Sigmoid colon (tissue), 7 donors: ENCODE results near the gene APBB2. TPM values are rescaled to one million over a fixed set of nuclear protein-coding genes. Genes with fewer than 3 reads are reported as not detected.

ENCODE experiments used
- DNase-seq: peaks from one replicate; pipeline ENCODE4 v3.0.0-alpha.2; 2019
- H3K27ac ChIP-seq, 4 donors: fragments of 200-600 bp; sonication (generic); one replicate each; pipeline ENCODE4 v1.5.1; 2016 to 2019; ENCODE audit warnings: mild to moderate bottlenecking in 1 of 4
- H3K27me3 ChIP-seq, 3 donors: fragments of 200-600 bp; sonication (generic); one replicate each; pipeline ENCODE4 v1.5.1; 2019; ENCODE audit warnings: mild to moderate bottlenecking in 1 of 3
- H3K36me3 ChIP-seq, 4 donors: fragments of 200-600 bp; sonication (generic); one replicate each; pipeline ENCODE4 v1.5.1; 2016 to 2019
- H3K4me1 ChIP-seq, 4 donors: fragments of 200-600 bp; sonication (generic); one replicate each; pipeline ENCODE4 v1.5.1; 2017 to 2019
- H3K4me3 ChIP-seq, 4 donors: fragments of 200-600 bp; sonication (generic); one replicate each; pipeline ENCODE4 v1.5.1; 2017 to 2019; ENCODE audit warnings: mild to moderate bottlenecking in 2 of 4, moderate library complexity in 1 of 4
- H3K9me3 ChIP-seq, 4 donors: fragments of 200-600 bp in 3 of 4; sonication (generic) in 3 of 4; one replicate each; pipeline versions ENCODE4 v1.5.1 to v1.6.1; 2013 to 2019
- CTCF ChIP-seq, 4 experiments: fragments of 450-650 bp in 3 of 4; fragments of 200-600 bp in 1 of 4; IDR thresholded peaks; one replicate each; pipeline ENCODE4 v1.5.1; 2016 to 2019; ENCODE audit warnings: antibody characterized with exemption in 4 of 4, mild to moderate bottlenecking in 3 of 4, moderate library complexity in 2 of 4
- EP300 ChIP-seq, 4 donors: sonication (generic); formaldehyde crosslinking; IDR thresholded peaks; one replicate each; pipeline ENCODE4 v1.6.1; 2017; ENCODE audit warnings: antibody characterized with exemption in 4 of 4
- POLR2A ChIP-seq, 2 donors: fragments of 450-650 bp; IDR thresholded peaks; one replicate each; pipeline ENCODE4 v1.6.1; 2016; ENCODE audit warnings: antibody characterized with exemption in 2 of 2, mild to moderate bottlenecking in 2 of 2, moderate library complexity in 2 of 2
- POLR2AphosphoS5 ChIP-seq, 4 donors: sonication (generic); formaldehyde crosslinking; IDR thresholded peaks; one replicate each; pipeline ENCODE4 v1.6.1; 2017; ENCODE audit warnings: antibody characterized with exemption in 4 of 4
- WGBS, 2 donors: extraction: QIAGEN DNeasy Blood & Tissue Kit; methylation state at CpG; one replicate each; pipeline ENCODE4 v1.1.7; 2013; 5-methylcytosine and 5-hydroxymethylcytosine counted together
- intact Hi-C: fragments of 100-400 bp; cut with DNase I; formaldehyde crosslinking; loops from one replicate; pipeline ENCODE4 v1.15.1; 2023
- polyA plus RNA-seq, 3 donors: library from polyadenylated mRNA; stranded (reverse); fragments of 200-250 nt; gene quantifications; one replicate each; pipeline ENCODE4 v1.2.3, GENCODE V29; 2013
- total RNA-seq, 4 donors: library from RNA; depleted of rRNA; stranded (reverse); fragments of >200 nt; gene quantifications; one replicate each; pipeline ENCODE4 v1.1.0, GENCODE V29; 2016
- donor health status: healthy with polysubstance abuse.
- donor health status: Bipolar disorder and iron deficiency.
- donor health status: healthy.

APBB2 gene
- total and polyA plus RNA-seq, 7 donors, result 7.8 to 108 (median 69.1) TPM

- WGBS, 2 donors, result 27 to 82% methylated on average over 4 of the region's 4 CpGs
- no peaks in the 10 kb centered on the region for H3K36me3 ChIP-seq
These were observed 31.3 kb downstream of the APBB2 start for GRCh38 chr4:41183021-41183553.

GRCh38 chr4:41181037-41181436 lies 33.3 kb downstream of the APBB2 start:
- TF ChIP-seq POLR2A (IDR thresholded peaks at IDR 0.05) (no peak), EP300 (IDR thresholded peaks at IDR 0.05) (no peak), CTCF (IDR thresholded peaks at IDR 0.05) (no peak), POLR2AphosphoS5 (IDR thresholded peaks at IDR 0.05) (no peak)
- H3K36me3 ChIP-seq, result no peaks in the 10 kb centered on the region
- H3K27ac ChIP-seq, result no peak overlapping the region
- peaks cover 0 to 57% (median 41%) of the 10 kb centered on the region in 4 donors for H3K4me1 ChIP-seq
- no peaks in the 10 kb centered on the region for H3K9me3 ChIP-seq
- DNase-seq, result no peak
- H3K4me3 ChIP-seq, result no peak overlapping the region
- intact Hi-C loops, result no loop called here
- WGBS, 2 donors, result 94 to 95% methylated on average over 6 of the region's 6 CpGs
- H3K27me3 ChIP-seq, result no peaks in the 10 kb centered on the region

More at GRCh38 chr4:41183021-41183553, 31.3 kb downstream of the APBB2 start:
- Histone ChIP-seq H3K27me3 (no peaks in the 10 kb centered on the region), H3K4me3 (no peak overlapping the region), H3K4me1 (peaks cover 0 to 57% (median 30%) of the 10 kb centered on the region in 4 donors), H3K9me3 (no peaks in the 10 kb centered on the region), H3K27ac (no peak overlapping the region)
- no peak for DNase-seq
- no peak for TF ChIP-seq EP300 (IDR thresholded peaks at IDR 0.05)
- TF ChIP-seq POLR2A (IDR thresholded peaks at IDR 0.05), result no peak
- TF ChIP-seq CTCF (IDR thresholded peaks at IDR 0.05), result no peak
- TF ChIP-seq POLR2AphosphoS5 (IDR thresholded peaks at IDR 0.05), result no peak
- intact Hi-C loops, result no loop called here

DNA sequence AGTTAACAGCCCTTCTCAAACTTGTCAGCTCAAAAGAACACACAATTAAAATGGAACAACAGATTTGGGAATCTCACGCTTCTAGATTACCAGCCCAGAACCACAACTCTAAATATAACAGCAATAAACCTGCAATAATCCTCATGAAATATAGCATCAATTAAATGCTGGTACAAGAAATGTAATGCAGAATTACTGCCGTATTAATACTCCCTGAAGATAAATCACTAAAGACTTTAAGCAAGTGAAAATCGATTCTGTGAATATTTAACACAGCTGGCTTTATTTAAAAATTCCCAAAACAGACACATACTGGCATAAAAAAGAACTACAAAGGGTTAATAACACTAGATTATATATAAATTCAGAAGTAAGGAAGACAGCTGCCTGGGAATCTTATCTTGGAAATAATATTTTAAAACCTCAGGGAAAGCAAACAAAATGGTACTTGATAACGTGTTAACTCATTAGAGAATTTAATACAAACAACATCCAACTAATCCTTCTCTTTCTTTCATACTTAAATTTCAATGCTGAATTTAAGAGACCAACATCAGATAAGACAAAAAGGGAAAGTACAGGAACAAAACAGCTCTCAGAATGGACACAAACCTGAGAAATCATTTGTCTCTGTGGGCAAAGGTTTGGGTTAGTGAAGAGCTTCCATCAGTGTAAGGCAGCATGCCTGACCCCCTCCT lies 34.7 kb downstream of the APBB2 start:
- peaks cover 0 to 49% (median 45%) of the 10 kb centered on the region in 4 donors for H3K4me1 ChIP-seq
- no peak overlapping the region for H3K4me3 ChIP-seq
- no peaks in the 10 kb centered on the region for H3K9me3 ChIP-seq
- H3K27ac ChIP-seq, result peak overlapping the region in 1 of 4 donors; percentile 49
- intact Hi-C loops, result no loop called here
- H3K36me3 ChIP-seq, result no peaks in the 10 kb centered on the region
- no peak for DNase-seq
- TF ChIP-seq CTCF (IDR thresholded peaks at IDR 0.05) (no peak), POLR2AphosphoS5 (IDR thresholded peaks at IDR 0.05) (no peak), POLR2A (IDR thresholded peaks at IDR 0.05) (no peak), EP300 (IDR thresholded peaks at IDR 0.05) (no peak)
- H3K27me3 ChIP-seq, result no peaks in the 10 kb centered on the region
- 13 to 57% methylated on average over 4 of the region's 4 CpGs for WGBS, 2 donors

DNA sequence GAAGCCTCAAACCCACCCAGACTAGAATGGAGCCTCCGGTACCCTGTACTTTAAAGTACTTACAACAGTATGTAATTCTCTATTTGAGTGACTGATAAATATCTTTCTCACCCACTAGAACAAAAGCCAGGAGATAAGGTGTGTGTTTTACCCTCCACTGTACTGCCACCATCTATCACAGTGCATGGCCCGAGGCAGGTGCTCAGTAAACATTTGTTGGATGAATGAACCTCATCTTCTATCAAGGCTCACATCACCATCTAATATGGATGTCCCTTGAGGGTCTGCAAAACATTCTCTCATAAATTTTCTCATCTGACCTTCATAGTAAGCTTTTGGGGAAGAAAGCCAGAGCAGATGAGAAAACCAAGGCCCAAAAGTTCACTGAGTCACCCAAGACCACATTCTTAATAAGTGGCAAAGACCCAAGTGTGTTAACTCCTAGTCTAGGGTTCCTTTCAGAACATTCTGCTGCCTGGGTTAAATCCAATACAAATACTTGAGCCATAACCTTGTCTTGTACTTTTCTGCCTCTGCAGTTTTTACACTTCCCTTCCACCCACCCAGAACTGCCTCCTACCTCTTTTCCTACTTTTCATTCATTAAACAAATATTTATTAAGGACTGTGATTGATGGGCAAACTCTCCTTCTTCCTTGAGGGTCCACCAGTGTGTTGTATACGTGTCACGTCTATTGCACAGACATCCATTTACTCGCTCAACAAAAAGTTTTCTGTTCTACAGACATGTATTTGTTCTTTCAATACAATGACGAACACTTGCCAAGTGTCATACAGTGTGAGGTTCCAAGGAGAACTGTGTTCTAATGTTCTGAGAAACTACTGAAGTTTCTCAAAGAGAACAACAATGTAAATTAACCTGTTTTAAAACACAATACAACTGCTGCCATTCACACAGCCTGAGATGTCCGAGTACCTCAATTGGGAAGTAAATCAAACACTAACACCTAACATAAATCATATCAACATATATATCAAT lies 35.7 kb downstream of the APBB2 start:
- Histone ChIP-seq H3K4me1 (peaks cover 0 to 49% (median 45%) of the 10 kb centered on the region in 4 donors), H3K27ac (peak overlapping the region in 2 of 4 donors; percentile 29 to 49), H3K4me3 (no peak overlapping the region), H3K36me3 (no peaks in the 10 kb centered on the region), H3K9me3 (no peaks in the 10 kb centered on the region), H3K27me3 (no peaks in the 10 kb centered on the region)
- intact Hi-C loops, result no loop called here
- no peak for DNase-seq
- WGBS, 2 donors, result 27 to 84% methylated on average over 7 of the region's 7 CpGs
- TF ChIP-seq POLR2AphosphoS5 (IDR thresholded peaks at IDR 0.05) (peak in 1 of 4 donors; percentile 27), CTCF (IDR thresholded peaks at IDR 0.05) (no peak), EP300 (IDR thresholded peaks at IDR 0.05) (no peak), POLR2A (IDR thresholded peaks at IDR 0.05) (no peak)
